K562 (cell line): ENCODE results near the gene PHACTR3.

Experiments
- CTCF ChIP-seq, 3 experiments: IDR thresholded peaks in 2 of 3; conservative IDR thresholded peaks in 1 of 3; 2 replicates each; pipeline ENCODE4 v1.5.1; 2011 to 2012; ENCODE audit warnings: low read length in 3 of 3, mild to moderate bottlenecking in 3 of 3, control low read depth in 2 of 3, improper control_type of control experiment in 1 of 3, inconsistent platforms in 1 of 3, low read depth in 1 of 3, mixed read lengths in 1 of 3, moderate library complexity in 1 of 3; ENCODE audit not compliant: insufficient read depth in 2 of 3
- FOXA1 ChIP-seq: fragments of 450-650 bp; IDR thresholded peaks from 2 replicates; pipeline ENCODE4 v1.6.1; 2016; ENCODE audit warnings: mild to moderate bottlenecking, borderline replicate concordance
- MTA1 ChIP-seq: fragments of 450-650 bp; IDR thresholded peaks from 2 replicates; pipeline ENCODE4 v1.6.1; 2017; ENCODE audit warnings: borderline replicate concordance
- PRDM10 ChIP-seq: fragments of 450-650 bp; IDR thresholded peaks from 2 replicates; pipeline ENCODE4 v1.6.1; 2018; ENCODE audit not compliant: partially characterized antibody
- TAF1 ChIP-seq: IDR thresholded peaks from 2 replicates; pipeline ENCODE4 v1.6.1; 2011; ENCODE audit warnings: mild to moderate bottlenecking, low read length, moderate library complexity; ENCODE audit not compliant: insufficient read depth, control insufficient read depth, severe bottlenecking; ENCODE audit errors: extremely low read depth
- TF ChIP-seq, protein P1 (sequence below): fragments of 250-450 bp; sonication (Bioruptor Pico); IDR thresholded peaks from 2 replicates; pipeline ENCODE4 v1.5.0; 2021

- TF ChIP-seq PRDM10 (no peak), FOXA1 (no peak), TAF1 (no peak), CTCF (IDR thresholded peaks at IDR 0.05 in 2 of 3, conservative IDR thresholded peaks at IDR 0.05 in 1 of 3; ENCODE audit: insufficient read depth in 2 of 3, low read depth in 1 of 3, low read length in 3 of 3) (no peak), MTA1 (no peak)
- TF ChIP-seq, protein P1, sequence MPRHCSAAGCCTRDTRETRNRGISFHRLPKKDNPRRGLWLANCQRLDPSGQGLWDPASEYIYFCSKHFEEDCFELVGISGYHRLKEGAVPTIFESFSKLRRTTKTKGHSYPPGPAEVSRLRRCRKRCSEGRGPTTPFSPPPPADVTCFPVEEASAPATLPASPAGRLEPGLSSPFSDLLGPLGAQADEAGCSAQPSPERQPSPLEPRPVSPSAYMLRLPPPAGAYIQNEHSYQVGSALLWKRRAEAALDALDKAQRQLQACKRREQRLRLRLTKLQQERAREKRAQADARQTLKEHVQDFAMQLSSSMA (CRISPR knock-in tag) = no peak
Measured at GRCh38 chr20:59672576-59672975, 68.2 kb downstream of the PHACTR3 start.
